Measurements from ENCODE around the gene C1orf35.

- TF ChIP-seq FOXA1 (IDR thresholded peaks at IDR 0.05) (no peak), ATF3 (IDR thresholded peaks at IDR 0.05) (no peak), CTCF (IDR thresholded peaks at IDR 0.05; ENCODE audit: low read depth, low read length, missing input control) (no peak), NR2F2 (IDR thresholded peaks at IDR 0.05) (no peak), REST (IDR thresholded peaks at IDR 0.05) (no peak), JUND (IDR thresholded peaks at IDR 0.05) (no peak), TAF1 (conservative IDR thresholded peaks at IDR 0.05) (no peak), ZBTB33 (IDR thresholded peaks at IDR 0.05) (no peak), GABPA (IDR thresholded peaks at IDR 0.05 in 1 of 2, conservative IDR thresholded peaks at IDR 0.05 in 1 of 2) (no peak), MAX (IDR thresholded peaks at IDR 0.05) (no peak), YY1 (IDR thresholded peaks at IDR 0.05) (no peak)
These were observed 12.0 kb downstream of the C1orf35 start for GRCh38 chr1:228091084-228091483.

Measured in liver (tissue), 3 donors.